ENCODE data around the gene RRP15.

Gene RRP15

DNA sequence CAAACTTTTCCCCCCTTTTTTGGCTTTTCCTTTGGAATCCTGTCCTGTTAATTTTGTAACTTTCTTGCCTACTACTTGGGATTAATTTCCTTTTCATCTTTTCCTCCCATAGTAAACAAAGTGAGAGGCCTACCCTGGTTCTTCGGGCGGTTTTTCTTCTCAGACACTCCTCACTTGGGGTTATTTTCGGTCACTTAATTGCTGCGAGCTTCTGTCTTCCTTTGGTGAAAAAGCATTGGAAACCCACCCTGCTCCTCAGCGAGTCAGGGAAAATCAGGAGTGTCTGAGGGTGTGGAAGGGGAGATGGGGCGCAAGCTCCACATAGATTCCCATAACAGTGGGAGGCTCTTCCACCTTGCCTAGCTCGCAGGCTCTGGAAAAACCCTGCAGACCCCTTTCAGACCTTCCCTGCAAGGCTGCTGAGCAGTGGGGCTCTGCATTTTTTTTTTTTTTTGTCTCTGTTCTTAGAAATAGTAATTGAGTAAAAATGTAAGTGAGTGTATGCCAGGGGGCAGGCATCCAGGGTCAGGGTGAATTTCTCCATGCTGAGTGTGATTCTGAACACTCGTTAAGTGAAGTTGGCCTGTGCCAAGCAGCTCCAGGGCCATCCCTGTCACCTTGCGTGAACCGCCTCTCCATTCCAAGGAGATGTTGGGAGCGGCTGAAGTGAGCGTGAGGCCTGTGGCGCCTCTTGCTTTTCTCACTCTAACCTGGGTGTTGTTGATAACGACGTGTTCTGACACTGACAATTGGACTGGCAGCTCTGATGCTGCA, 80.3 kb downstream of the RRP15 start:
- TF ChIP-seq, protein P1, sequence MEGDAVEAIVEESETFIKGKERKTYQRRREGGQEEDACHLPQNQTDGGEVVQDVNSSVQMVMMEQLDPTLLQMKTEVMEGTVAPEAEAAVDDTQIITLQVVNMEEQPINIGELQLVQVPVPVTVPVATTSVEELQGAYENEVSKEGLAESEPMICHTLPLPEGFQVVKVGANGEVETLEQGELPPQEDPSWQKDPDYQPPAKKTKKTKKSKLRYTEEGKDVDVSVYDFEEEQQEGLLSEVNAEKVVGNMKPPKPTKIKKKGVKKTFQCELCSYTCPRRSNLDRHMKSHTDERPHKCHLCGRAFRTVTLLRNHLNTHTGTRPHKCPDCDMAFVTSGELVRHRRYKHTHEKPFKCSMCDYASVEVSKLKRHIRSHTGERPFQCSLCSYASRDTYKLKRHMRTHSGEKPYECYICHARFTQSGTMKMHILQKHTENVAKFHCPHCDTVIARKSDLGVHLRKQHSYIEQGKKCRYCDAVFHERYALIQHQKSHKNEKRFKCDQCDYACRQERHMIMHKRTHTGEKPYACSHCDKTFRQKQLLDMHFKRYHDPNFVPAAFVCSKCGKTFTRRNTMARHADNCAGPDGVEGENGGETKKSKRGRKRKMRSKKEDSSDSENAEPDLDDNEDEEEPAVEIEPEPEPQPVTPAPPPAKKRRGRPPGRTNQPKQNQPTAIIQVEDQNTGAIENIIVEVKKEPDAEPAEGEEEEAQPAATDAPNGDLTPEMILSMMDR (conservative IDR thresholded peaks at IDR 0.05; ENCODE audit: low read depth, low read length) = no peak
- H3K4me3 ChIP-seq (ENCODE audit: low read length) = no peak overlapping the region
- no peak for DNase-seq (ENCODE audit: low read depth)

DNA sequence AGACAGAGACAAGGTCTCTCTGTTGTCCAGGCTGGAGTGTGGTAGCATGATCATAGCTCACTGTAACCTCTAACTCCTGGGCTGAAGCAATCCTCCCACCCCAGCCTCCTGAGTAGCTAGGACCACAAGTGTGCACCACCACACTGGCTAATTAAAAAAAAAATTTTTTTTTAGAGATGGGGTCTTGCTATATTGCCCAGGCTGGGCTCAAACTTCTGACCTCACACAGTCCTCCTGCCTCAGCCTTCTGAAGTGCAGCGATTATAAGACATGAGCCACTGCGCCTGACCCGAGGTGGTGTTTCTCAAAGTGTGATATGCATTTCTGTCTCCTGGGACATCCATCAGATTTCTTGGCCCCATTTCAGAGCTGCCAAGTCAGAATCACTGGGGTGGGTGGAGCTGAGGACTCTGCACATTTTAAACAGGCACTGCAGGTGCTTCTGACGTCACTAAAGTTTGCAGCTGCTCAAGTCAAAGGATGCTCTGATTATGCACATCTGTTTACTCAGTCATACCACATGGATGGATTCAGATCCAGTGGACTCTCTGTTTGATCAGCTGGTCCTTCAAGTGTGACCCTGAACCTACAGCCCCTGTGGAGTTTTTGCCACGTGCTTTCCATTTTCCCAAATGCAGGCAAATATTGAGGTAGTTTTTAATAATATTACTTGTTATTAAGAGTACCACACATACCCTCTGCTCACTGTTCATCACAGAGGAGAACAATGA, 81.4 kb downstream of the RRP15 start:
- DNase-seq (ENCODE audit: low read depth) = no peak
- H3K4me3 ChIP-seq (ENCODE audit: low read length) = no peak overlapping the region
- TF ChIP-seq, protein P1 (conservative IDR thresholded peaks at IDR 0.05; ENCODE audit: low read depth, low read length) = no peak

DNA sequence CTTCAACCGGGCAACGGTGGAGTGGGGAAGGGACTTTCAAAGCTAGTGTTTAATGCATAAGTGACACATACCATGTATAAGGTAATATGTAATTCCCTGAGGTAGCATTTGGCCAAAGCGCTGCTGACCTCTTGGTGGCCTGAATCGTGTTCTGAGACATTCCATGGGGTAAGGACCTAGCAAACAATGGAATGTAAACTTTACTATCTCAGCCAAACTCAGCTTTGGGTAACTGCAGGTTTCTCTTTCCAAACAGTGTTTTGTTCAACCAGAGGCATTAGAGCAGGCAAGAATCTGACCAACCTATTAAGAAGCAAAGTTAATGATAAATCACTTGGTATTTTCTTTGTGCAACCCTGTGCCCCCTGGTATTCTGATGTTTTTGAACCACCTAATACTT, 82.0 kb downstream of the RRP15 start:
- DNase-seq (ENCODE audit: low read depth) = no peak
- H3K4me3 ChIP-seq (ENCODE audit: low read length) = no peak overlapping the region
- TF ChIP-seq, protein P1 (conservative IDR thresholded peaks at IDR 0.05; ENCODE audit: low read depth, low read length) = no peak

DNA sequence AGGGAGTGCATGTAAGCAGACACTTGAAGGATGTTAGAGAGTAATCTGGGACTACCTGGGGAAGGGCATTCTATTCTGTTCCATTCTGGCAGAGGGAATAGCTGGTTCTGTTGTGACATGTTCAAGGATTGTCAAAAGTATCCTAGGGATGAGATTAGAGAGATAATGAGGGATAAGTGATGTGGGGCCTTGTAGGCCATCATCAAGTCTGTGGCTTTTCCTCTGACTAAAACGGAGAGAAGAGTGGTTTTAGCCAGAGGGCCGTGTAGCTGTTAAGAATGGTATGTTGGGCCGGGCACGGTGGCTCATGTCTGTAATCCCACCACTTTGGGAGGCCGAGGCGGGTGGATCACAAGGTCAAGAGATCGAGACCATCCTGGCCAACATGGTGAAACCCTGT, 83.6 kb downstream of the RRP15 start:
- DNase-seq (ENCODE audit: low read depth) = no peak
- no peak overlapping the region for H3K4me3 ChIP-seq (ENCODE audit: low read length)
- TF ChIP-seq, protein P1 (conservative IDR thresholded peaks at IDR 0.05; ENCODE audit: low read depth, low read length) = no peak

DNA sequence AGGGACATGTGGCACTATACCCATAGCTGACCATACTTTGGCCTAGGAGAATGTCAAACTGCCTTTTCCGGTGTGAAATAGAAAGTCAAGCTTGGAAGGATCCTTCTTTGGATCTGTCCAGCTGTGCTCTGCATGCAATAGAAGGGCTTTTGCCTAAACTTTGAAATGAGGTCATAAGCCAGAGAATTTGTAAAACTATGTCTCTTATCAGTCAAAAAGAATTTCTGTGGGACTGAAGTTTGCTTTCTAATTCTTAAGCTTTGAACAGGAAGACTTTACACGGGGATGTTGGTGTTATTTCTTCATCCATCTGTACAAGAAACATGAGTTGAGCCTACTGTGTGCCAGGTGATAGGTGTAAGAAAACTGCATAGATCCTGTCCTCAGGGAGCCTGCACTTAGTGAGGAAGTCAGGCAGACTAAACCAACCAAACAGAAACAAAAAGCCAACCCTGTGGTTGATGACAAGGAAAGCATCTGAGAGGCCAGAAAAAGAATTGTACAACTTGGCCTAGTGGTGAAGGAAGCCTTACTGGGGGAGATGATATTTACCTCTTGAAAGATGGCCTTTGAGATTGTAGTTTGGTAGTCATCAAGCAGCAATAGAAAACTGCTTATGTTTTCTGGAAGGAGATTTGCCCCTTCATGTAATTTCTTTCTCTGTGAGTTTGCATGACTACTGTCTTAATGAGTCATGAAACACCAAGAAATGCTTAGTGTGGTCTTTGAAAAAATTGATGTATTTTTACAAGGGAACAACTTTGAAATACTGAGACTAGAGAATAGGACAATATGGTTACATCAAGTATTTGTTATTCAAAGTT, 84.8 kb downstream of the RRP15 start:
- TF ChIP-seq, protein P1 (conservative IDR thresholded peaks at IDR 0.05; ENCODE audit: low read depth, low read length) = no peak
- no peak for DNase-seq (ENCODE audit: low read depth)
- no peak overlapping the region for H3K4me3 ChIP-seq (ENCODE audit: low read length)

DNA sequence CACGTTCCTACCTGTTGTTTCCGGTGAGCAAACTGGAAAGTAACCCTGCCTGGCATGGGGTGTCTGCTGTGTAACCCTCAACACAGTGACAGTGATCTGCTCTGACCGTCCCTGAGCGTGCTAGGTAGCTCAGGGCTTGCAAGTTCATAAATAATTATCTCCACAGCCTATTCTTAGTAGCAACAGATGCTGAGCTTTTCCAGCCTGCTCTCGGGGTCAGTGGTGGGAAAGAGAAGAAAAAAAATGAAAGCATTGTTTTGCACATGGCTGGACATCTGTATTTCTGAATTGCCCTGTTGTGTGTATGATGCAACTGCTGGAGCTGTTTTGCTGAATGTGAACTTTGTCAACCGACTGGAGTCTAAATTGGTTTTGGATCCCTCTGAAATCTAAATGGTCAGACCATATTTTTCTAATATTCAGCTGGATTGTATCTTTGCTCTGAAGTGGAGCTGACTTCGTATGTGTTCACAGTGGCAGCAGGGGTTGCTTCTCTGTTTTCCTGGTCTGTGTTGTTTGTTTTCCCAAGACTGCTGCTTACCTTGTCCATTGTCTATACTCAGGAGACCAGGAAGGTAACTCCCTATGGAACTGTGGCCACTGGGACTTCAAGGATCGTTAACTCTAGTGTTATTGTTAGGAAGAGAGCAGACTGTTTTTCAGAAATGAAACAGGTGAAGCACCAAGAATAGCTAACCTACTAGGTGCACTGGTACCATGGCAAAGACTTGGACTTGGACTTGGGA, 87.0 kb downstream of the RRP15 start:
- no peak for DNase-seq (ENCODE audit: low read depth)
- TF ChIP-seq, protein P1 (conservative IDR thresholded peaks at IDR 0.05; ENCODE audit: low read depth, low read length) = no peak
- no peak overlapping the region for H3K4me3 ChIP-seq (ENCODE audit: low read length)
